Activated CD4-positive, alpha-beta memory T cell treated with anti-CD3 and anti-CD28 coated beads, Interleukin-2, amount 10 ng/mL, durations not matched to agents 7 days and 5 days (primary cell): ENCODE results near the gene GLUD1. TPM values are rescaled to one million over a fixed set of nuclear protein-coding genes. Genes with fewer than 3 reads are reported as not detected.
A peak's percentile ranks its signal among the peaks of the same experiment; 100 is the strongest.
"Not testable (repeated sequence)": the region's sequence is repeated elsewhere in the genome, so short reads cannot be mapped to it uniquely, and the experiment has no call there.

Source experiments
- CTCF ChIA-PET: fragments of 350-600 bp; sonication (Branson Sonifier 250); formaldehyde crosslinking; loops from one replicate; lab custom pipeline; 2021; ENCODE audit warnings: antibody characterized with exemption, inconsistent platforms; lab: Charles Lee
- POLR2A ChIA-PET: fragments of 350-600 bp; sonication (Branson Sonifier 250); formaldehyde crosslinking; loops from one replicate; lab custom pipeline; 2021; ENCODE audit warnings: antibody characterized with exemption; lab: Charles Lee
- DNase-seq: peaks from one replicate; pipeline ENCODE4 v3.0.0-alpha.2; 2020
- H3K27ac Mint-ChIP-seq: one replicate; pipeline ENCODE4 v1.8.0; 2021; ENCODE audit warnings: mild to moderate bottlenecking, mixed read lengths
- H3K27me3 Mint-ChIP-seq: one replicate; pipeline ENCODE4 v1.8.0; 2021; ENCODE audit warnings: mixed read lengths
- H3K36me3 Mint-ChIP-seq: one replicate; pipeline ENCODE4 v1.8.0; 2021; ENCODE audit warnings: low read depth, mixed read lengths
- H3K4me1 Mint-ChIP-seq: one replicate; pipeline ENCODE4 v1.8.0; 2021; ENCODE audit warnings: mixed read lengths
- H3K4me3 Mint-ChIP-seq: one replicate; pipeline ENCODE4 v1.8.0; 2021; ENCODE audit warnings: mild to moderate bottlenecking, mixed read lengths
- H3K9me3 Mint-ChIP-seq: one replicate; pipeline ENCODE4 v1.8.0; 2021; ENCODE audit warnings: mixed read lengths
- total RNA-seq, 2 experiments: library from RNA; stranded (reverse); gene quantifications; one replicate each; pipeline ENCODE4 v1.2.3, GENCODE V29; 2021

GLUD1 gene
- total RNA-seq, 2 experiments from 2014 or later: 111 to 121 TPM

DNA sequence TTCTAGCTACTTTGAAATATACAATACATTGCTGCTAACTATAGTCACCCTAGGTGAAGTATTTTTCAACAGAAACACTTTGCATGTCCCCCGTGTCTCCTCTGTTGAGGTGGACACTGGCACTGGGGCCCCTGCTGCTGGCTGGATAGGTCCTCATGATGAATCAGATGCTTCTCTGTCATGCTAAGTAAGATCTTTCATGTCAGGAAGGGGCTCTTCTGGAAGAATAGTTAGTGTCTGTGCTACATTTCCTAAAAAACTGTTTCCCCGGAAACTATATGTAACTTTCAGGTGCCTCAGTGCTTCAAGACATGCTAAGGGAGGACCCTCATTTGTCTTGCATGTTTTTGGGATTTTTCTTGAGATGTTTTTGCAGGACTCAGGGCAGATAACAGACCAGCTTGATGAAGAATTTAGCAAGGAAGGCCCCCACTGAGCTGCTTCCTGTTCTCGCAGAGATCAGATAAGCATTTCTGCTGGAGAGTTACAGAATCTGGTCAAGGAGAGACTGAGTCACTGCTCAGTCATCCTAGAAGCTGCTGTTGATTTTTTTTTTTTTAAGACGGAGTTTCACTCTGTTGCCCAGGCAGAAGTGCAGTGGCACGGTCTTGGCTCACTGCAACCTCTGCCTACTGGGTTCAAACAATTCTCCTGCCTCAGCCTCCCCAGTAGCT lies 69.2 kb downstream of the GLUD1 start:
- peaks cover 14% of the 10 kb centered on the region for H3K4me1 Mint-ChIP-seq
- peak; percentile 32 for DNase-seq
- H3K4me3 Mint-ChIP-seq, H3K36me3 Mint-ChIP-seq, H3K9me3 Mint-ChIP-seq, H3K27me3 Mint-ChIP-seq, POLR2A ChIA-PET: not testable (repeated sequence)
- CTCF ChIA-PET: interaction anchor here (0.6 to 0.7 kb wide), 2 partner anchors 59 to 294 kb away, joined by 3 to 4 read pairs; no protein-coding TSS in a partner anchor
- peak overlapping the region; percentile 77 for H3K27ac Mint-ChIP-seq

DNA sequence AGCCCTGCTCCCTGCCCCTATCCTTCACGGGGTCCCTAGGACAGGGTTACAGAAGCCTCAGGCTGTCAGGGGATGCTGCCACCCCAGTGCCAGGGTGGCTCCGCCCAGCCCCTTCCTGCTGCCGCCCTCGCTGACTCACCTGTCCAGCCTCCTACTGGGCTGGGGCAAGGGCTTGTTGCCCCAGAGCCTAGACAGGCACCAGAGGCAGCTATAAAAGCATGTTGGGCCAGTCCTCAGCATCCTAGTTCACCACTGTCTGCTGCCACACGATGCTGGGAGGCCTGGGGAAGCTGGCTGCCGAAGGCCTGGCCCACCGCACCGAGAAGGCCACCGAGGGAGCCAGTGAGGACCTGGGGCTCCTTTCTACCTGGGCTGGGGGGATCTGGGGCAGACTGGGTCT lies 74.6 kb downstream of the GLUD1 start, which contains the start of gene FAM25A:
Gene FAM25A (plus strand): TSS at position 239 of the 400 bp plus-strand sequence. CDS start 31 bp downstream, at position 270.
- not testable (repeated sequence) for H3K27ac Mint-ChIP-seq

DNA sequence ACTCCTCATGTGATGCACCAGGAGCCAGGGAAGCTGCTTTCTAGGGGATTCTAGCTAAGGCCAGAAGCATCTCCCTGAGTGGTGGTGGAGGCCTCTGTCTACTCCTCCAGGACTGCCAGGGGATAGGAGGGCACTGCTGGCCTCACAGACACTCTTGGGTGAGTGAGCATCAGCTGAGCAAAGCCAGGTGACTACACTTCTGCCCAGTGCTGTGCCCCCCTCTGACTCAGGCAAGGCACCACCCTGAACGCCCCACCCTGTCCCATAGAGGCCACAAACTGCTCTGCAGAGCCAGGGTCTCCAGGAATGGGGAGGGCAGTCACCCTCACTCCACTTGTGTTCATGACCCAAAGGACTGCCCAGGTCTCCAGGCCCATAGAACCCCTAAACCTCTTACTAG lies 75.1 kb downstream of the GLUD1 start:
- H3K4me1 Mint-ChIP-seq, H3K27me3 Mint-ChIP-seq: not testable (repeated sequence)

More for the DNA sequence above, 74.6 kb downstream of the GLUD1 start, which contains the start of gene FAM25A:
- H3K36me3 Mint-ChIP-seq, H3K9me3 Mint-ChIP-seq, H3K4me3 Mint-ChIP-seq, H3K4me1 Mint-ChIP-seq, CTCF ChIA-PET, H3K27me3 Mint-ChIP-seq, POLR2A ChIA-PET, DNase-seq: not testable (repeated sequence)

DNA sequence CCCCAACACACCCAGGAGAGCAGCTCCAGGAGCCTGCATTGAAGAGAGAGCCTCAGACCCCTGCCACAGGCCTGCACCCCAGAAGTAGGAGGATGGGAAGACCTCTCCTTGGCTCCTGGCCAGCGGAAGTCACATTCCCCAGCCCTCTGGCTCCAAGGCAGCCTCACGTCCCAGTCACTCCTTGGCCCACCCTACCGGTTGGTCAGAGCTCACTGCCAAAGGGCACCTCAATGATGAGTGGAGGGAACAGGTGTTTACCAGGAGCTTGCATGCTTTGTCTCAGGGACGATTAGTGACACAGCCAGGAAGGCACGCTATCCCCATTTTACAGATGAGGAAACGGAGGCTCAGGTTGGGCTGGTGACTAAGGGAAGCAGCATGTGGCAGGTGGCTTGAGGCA lies 75.6 kb downstream of the GLUD1 start:
- POLR2A ChIA-PET, DNase-seq, H3K27me3 Mint-ChIP-seq, H3K4me1 Mint-ChIP-seq, CTCF ChIA-PET, H3K36me3 Mint-ChIP-seq, H3K9me3 Mint-ChIP-seq, H3K4me3 Mint-ChIP-seq, H3K27ac Mint-ChIP-seq: not testable (repeated sequence)

More for the DNA sequence above, 75.1 kb downstream of the GLUD1 start:
- POLR2A ChIA-PET, H3K9me3 Mint-ChIP-seq, DNase-seq, H3K27ac Mint-ChIP-seq, H3K4me3 Mint-ChIP-seq, H3K36me3 Mint-ChIP-seq, CTCF ChIA-PET: not testable (repeated sequence)

DNA sequence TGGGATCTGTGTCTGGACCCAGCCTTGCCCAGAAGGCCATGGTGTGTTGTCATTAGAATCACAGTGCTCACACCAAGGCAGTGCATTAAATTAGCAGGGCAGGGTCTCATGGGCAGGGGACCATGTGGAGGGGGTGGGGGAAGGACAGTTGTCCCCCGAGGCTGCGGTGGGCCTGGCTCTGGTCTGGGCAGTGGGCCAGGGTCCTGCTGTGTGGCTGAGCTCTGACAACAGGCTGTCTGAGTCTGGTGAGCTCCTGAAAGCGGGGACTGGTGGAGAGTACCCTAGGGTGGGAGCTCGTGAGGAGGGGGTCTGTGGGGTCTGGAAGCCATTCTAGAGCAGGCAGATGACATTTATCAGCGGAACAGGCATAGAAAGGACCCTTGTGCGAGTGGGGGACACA lies 76.5 kb downstream of the GLUD1 start:
- H3K4me1 Mint-ChIP-seq, DNase-seq, H3K27ac Mint-ChIP-seq, CTCF ChIA-PET, H3K4me3 Mint-ChIP-seq, POLR2A ChIA-PET, H3K9me3 Mint-ChIP-seq, H3K27me3 Mint-ChIP-seq, H3K36me3 Mint-ChIP-seq: not testable (repeated sequence)

DNA sequence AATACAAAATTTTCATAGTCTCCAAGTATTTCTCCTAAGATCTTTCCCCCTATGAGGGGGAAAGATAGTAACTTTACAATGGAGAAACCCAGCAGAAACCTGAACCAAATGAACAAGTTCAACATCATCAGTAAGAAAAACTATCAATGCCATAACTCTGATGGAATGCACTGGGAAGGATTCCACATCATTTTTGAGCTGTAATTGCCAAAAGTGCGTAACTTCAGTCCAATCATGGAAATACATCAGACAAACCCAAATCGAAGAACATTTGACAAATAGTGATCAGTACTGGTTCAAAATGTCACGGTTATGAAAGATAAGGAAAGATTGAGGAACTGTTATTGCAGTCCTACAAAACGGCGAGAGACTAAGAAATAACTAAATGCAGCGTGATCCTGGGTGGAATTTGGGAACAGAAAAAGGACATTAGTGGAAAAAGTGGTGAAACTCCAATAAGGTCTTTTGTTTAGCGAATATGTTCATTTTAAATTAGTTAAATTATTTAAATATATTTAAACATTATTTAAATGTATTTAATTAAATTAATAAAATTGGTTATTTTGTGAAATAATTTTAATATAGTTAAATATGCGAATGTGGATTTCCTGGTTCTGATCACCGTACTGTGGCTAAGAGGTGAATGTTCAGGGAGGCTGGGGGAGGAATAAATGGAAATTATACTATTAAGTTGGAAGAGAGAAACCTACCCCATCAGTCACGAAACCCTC lies 79.5 kb downstream of the GLUD1 start:
- H3K4me3 Mint-ChIP-seq, POLR2A ChIA-PET, H3K27me3 Mint-ChIP-seq, H3K36me3 Mint-ChIP-seq, H3K27ac Mint-ChIP-seq, CTCF ChIA-PET, DNase-seq, H3K9me3 Mint-ChIP-seq, H3K4me1 Mint-ChIP-seq: not testable (repeated sequence)

DNA sequence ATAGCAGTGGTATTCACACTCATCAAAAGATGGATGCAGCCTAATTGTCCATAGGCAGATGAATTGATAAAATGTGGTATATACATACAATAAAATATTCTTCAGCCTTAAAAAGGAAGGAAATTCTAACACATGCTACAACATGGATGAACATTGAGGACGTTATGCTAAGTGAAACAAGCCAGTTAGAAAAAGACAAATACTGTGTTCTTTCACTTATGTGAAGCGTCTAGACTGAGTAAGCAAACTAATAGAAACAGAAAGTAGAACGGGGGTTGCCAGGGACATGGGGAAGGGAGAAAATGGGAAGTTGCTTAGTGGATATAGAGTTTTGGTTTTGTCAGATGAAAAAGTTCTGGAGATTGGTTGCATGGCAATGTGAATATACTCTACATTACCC lies 81.1 kb downstream of the GLUD1 start:
- H3K36me3 Mint-ChIP-seq, H3K27me3 Mint-ChIP-seq, DNase-seq, H3K27ac Mint-ChIP-seq, H3K4me3 Mint-ChIP-seq, POLR2A ChIA-PET, H3K4me1 Mint-ChIP-seq, H3K9me3 Mint-ChIP-seq, CTCF ChIA-PET: not testable (repeated sequence)

DNA sequence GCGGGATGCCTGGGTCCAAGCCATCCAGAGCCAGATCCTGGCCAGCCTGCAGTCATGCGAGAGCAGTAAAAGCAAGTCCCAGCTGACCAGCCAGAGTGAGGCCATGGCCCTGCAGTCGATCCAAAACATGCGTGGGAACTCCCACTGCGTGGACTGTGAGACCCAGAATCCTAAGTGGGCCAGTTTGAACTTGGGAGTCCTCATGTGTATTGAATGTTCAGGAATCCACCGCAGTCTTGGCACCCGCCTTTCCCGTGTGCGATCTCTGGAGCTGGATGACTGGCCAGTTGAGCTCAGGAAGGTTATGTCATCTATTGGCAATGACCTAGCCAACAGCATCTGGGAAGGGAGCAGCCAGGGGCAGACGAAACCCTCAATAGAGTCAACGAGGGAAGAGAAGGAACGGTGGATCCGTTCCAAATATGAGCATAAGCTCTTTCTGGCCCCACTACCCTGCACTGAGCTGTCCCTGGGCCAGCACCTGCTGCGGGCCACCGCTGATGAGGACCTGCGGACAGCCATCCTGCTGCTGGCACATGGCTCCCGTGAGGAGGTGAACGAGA lies 85.4 kb downstream of the GLUD1 start:
- H3K4me1 Mint-ChIP-seq, CTCF ChIA-PET, DNase-seq, H3K4me3 Mint-ChIP-seq, POLR2A ChIA-PET, H3K27ac Mint-ChIP-seq, H3K9me3 Mint-ChIP-seq, H3K36me3 Mint-ChIP-seq, H3K27me3 Mint-ChIP-seq: not testable (repeated sequence)

DNA sequence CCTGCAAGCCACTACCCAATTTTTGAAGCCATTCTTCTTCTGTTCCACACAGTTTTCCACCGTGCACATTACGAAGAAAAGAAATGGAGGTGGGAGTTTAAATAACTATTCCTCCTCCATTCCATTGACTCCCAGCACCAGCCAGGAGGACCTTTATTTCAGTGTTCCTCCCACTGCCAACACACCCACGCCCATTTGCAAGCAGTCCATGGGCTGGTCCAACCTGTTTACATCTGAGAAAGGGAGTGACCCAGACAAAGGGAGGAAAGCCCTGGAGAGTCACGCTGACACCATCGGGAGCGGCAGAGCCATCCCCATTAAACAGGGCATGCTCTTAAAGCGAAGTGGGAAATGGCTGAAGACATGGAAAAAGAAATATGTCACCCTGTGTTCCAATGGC lies 86.3 kb downstream of the GLUD1 start:
- H3K36me3 Mint-ChIP-seq, H3K27ac Mint-ChIP-seq, POLR2A ChIA-PET, H3K4me1 Mint-ChIP-seq, H3K9me3 Mint-ChIP-seq, DNase-seq, CTCF ChIA-PET, H3K4me3 Mint-ChIP-seq, H3K27me3 Mint-ChIP-seq: not testable (repeated sequence)

DNA sequence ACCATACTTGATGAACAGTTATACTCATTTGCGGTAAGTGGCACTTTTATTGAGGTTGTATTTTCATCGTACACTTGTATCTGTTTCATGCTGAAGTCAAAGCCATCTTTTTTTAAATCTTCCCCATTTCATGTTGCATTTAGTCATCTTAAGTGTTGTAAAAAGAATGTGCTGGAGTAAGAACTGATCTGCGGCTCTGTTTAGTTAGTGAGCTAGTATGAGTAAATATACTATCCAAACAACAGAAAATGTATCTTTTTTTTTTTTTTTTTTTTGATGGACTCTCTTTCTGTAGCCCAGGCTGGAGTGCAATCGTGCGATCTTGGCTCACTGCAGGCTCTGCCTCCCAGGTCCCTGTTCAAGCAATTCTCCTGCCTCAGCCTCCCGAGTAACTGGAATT lies 87.0 kb downstream of the GLUD1 start:
- not testable (repeated sequence) for H3K27me3 Mint-ChIP-seq, H3K4me1 Mint-ChIP-seq

DNA sequence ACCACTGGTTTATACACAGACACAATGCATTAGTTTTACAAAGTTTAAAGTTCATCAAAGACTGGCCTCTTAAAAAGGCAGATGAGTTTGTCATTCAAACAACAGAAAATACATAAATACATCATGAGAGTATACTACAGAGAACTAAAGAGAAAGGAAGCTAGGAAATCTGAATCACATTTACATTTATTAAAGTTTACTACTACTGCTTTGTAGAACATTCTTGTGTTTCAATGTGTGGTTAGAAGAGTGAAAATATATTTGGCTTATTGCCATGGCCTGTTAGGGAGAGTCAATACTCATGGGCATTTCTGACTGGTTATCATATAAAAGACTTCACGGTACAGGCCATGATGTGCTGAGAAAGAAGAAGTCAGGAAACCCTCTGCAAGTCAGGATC lies 87.5 kb downstream of the GLUD1 start:
- H3K27ac Mint-ChIP-seq, POLR2A ChIA-PET, H3K4me1 Mint-ChIP-seq, CTCF ChIA-PET, H3K36me3 Mint-ChIP-seq, DNase-seq, H3K4me3 Mint-ChIP-seq, H3K27me3 Mint-ChIP-seq, H3K9me3 Mint-ChIP-seq: not testable (repeated sequence)

More for the DNA sequence above, 87.0 kb downstream of the GLUD1 start:
- CTCF ChIA-PET, POLR2A ChIA-PET, DNase-seq, H3K27ac Mint-ChIP-seq, H3K36me3 Mint-ChIP-seq, H3K4me3 Mint-ChIP-seq, H3K9me3 Mint-ChIP-seq: not testable (repeated sequence)

DNA sequence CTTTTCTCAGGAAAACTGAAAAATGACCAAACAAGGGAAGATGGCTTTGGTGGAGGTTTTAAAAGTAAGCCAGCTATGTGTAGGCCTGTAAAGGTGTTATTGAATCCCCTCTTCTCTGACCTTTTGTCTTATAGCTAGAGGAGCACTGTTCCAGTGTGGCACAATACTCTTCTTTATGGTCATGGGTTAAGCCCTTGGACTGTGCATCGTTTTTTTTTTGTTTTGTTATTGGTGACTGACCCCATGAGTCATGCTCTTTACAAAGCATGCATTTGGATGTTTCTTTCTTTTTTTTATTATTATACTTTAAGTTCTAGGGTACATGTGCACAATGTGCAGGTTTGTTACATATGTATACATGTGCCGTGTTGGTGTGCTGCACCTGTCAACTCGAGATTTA lies 94.2 kb downstream of the GLUD1 start:
- H3K4me1 Mint-ChIP-seq: peaks cover 3% of the 10 kb centered on the region
- no peak for DNase-seq
- ChIA-PET POLR2A (no interaction called here), CTCF (no interaction called here)
- no peaks in the 10 kb centered on the region for H3K9me3 Mint-ChIP-seq
- no peaks in the 10 kb centered on the region for H3K36me3 Mint-ChIP-seq
- no peak overlapping the region for H3K4me3 Mint-ChIP-seq
- no peak overlapping the region for H3K27ac Mint-ChIP-seq
- H3K27me3 Mint-ChIP-seq: no peaks in the 10 kb centered on the region
